HG03342 (cell line): Measurements from ENCODE around the gene AMDHD1.

Source experiments
- ATAC-seq: cut with Tn5 transposase; IDR thresholded peaks from one replicate; pipeline ENCODE4 v1.9.1; 2021; ENCODE audit warnings: mild to moderate bottlenecking, moderate library complexity; ENCODE audit not compliant: unreplicated experiment

Gene AMDHD1, protein sequence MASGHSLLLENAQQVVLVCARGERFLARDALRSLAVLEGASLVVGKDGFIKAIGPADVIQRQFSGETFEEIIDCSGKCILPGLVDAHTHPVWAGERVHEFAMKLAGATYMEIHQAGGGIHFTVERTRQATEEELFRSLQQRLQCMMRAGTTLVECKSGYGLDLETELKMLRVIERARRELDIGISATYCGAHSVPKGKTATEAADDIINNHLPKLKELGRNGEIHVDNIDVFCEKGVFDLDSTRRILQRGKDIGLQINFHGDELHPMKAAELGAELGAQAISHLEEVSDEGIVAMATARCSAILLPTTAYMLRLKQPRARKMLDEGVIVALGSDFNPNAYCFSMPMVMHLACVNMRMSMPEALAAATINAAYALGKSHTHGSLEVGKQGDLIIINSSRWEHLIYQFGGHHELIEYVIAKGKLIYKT

GRCh38 chr12:95943330-95943842 is at the start of gene AMDHD1:
AMDHD1 (plus strand) TSS chr12:95943331; CDS start chr12:95943399, 68 bp downstream.
- peak; percentile 54 for ATAC-seq

- no peak for ATAC-seq
Measured at GRCh38 chr12:95896846-95897245, 46.3 kb upstream of the AMDHD1 start.

- no peak for ATAC-seq
Measured at GRCh38 chr12:95898081-95898480, 45.0 kb upstream of the AMDHD1 start.

GRCh38 chr12:95908573-95908972 is 34.6 kb upstream of the AMDHD1 start:
- no peak for ATAC-seq

- no peak for ATAC-seq
Measured at GRCh38 chr12:95909871-95910270, 33.3 kb upstream of the AMDHD1 start.

DNA sequence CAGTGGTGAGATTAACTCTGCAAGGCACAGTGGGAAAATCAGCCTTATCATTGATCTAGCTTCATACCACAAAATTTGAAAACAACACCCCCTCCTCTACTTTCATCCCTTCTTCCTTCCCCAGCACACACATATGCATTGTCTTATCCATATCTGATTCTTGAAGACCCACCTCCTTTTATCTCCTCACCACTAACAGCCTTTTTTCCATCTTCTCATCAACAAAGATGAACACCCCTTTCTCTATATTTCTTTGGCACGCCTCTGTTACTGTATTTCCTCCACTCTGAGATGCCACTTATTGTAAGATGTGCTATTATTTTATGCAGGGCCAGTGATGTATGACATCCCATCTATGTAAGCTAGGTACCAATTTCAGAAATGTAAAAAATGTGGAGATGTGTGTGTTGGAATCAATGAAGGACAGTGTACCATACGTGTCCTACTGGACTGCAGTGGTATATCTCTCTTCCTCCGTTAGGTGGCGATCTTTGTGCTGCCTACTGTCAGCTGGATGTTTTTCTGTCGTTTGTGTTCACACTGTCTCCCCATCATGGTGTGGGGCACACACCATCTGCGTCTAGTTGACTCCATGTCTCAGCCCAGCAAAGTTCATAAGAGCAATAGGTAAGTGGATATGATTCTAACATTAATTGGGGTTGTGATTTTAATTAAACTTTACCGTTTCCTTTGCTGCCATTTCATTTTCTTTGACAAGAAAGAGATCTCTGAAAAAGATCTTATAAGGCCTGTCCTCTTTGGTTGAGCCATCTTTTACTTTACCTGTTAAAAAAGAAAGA is 24.7 kb upstream of the AMDHD1 start:
- ATAC-seq, result peak; percentile 90

DNA sequence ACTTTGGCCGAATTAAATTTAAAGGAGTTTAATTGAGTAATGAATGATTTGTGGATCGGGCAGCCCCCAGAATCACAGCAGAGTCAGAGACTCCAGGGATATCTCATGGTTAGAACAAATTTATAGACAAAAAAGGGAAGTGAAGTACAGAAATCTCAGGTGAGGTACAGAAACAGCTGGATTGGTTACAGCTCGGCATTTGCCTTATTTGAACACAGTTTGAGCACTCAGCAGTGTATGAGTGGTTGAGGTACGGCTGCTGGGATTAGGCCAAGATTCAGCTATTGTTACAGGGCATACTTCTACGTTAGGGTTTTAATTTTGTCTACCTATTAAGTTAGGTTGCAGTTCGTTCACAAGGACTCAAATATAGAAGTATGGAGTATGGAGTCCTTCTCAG is 24.0 kb upstream of the AMDHD1 start:
- no peak for ATAC-seq

- no peak for ATAC-seq
Measured at GRCh38 chr12:95922231-95922630, 20.9 kb upstream of the AMDHD1 start.

- ATAC-seq, result no peak
Measured at GRCh38 chr12:95940514-95940913, 2.6 kb upstream of the AMDHD1 start.

GRCh38 chr12:95942101-95942523 is 1.0 kb upstream of the AMDHD1 start:
- no peak for ATAC-seq

GRCh38 chr12:95942524-95943329 is 404 bp upstream of the AMDHD1 start, which contains the start of gene CCDC38:
CCDC38 (minus strand) TSS chr12:95942614; CDS start chr12:95936509, 6,105 bp downstream.
- peak; percentile 98 for ATAC-seq

DNA sequence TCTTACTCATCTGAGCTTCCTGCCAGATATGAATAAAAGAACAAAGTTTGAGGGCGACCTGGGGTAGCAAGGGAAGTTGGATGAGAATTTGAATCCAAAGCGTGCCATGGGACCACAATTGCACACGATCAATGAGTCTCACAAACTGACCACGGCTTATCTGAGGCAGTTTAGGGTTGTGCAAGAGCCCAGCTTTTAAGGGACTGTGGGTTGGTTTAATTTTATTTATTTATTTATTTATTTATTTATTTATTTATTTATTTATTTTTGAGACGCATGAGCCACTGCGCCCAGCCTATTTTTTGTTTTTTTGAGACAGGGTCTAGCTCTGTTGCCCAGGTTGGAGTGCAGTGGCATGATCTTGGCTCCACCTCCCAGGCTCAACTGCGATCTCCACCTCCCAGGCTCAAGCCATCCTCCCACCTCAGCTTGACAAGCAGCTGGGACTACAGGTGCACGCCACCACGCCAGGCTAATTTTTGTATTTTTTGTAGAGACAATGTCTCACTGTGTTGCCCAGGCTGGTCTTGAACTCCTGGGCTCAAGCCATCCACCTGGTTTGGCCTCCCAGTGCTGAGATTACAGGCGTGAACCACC is 1.1 kb downstream of the AMDHD1 start:
- no peak for ATAC-seq

DNA sequence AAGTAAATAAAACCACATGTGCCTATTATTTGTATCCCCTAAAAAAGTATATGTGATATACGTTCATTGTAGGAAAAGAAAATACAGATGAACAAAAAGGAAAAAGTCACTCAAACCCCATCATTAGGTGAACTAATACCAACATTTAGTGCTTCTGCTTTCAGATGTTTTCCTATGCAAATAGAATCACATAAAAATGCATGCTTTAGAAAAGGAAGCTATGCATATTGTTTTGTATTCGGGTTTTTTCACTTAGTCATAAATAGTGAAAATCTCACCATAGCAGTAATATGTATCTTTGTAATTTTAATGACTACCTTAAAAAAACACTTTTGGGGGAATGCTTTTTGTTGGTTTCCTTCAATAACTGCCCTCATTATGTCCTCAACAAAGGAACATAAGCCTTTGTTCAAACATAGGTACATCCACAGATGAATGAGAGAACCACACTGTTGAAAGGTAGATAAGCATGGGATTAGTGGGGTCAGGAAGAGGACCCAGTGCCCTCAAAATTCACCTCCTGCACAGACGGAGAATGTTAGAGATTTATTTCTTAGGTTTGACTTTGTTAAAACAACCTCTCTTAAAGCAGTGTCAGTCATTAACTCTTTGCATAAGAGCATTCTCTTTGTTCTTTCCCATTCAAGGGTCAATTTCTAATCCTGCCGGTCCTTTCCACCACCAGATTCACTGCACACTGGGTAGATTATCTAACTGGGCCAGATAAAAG is 6.5 kb downstream of the AMDHD1 start:
- no peak for ATAC-seq

DNA sequence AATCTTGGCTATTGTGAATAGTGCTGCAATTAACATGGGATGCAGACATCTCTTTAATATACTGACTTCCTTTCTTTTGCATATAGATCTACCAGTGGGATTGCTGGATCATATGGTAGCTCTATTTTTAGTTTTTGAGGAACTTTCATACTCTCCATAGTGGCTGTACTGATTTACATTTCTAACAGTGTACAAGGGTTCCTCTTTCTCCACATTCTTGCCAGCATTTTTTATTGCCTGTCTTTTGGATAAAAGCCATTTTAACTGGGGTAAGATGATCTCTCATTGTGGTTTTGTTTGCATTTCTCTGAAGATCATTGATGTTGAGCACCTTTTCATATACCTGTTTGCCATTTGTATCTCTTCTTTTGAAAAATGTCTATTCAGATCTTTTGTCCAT is 8.4 kb downstream of the AMDHD1 start:
- ATAC-seq, result no peak

DNA sequence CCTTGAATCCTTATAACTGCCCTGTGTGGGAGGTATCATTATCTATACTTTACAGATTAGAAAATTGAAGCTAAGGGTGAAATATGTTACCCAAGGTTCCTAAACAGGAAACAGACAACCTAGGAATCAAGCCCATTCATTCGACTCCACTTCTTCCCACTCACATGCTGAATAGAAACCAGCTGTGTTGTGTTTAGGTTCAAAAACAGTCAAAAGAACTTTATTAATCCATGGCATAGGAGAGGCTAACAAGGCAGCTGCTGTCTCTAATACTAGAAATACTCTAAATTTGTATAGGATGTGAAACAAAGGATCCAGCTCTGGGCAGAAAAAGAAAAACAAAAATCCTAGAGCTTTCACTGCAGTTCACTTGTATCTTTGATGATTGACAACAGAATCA is 9.9 kb downstream of the AMDHD1 start:
- ATAC-seq, result no peak

DNA sequence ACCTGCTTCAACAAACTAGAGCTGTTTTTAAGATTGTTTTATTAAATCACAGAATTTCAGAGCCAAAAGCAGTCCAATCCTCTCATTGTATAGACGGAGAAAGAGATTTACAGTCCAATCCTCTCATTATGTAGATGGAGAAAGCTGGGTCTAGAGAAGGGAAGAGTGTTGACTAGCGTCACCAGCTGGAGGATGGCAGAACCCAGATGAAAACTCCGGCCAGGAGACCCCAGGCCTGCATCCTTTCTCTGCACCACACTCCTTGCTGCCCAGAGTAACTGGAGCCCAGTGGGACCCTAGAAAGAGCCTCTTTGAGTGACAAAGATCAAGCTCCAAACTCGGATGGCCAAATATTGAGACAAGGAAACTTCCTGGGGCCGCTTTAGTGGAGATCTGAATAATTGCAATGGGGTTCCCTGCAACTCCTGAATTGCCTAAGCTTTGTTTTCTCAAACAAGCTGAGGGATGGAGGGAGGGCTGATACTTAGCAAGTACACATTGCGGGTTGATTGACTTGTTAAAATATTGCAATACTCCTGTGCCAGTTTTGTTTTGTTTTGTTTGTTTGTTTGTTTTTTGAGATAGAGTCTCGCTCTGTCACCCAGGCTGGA is 12.5 kb downstream of the AMDHD1 start:
- ATAC-seq, result no peak

- ATAC-seq, result no peak
Measured at GRCh38 chr12:95956557-95957145, 13.5 kb downstream of the AMDHD1 start.

- ATAC-seq, result no peak
Measured at GRCh38 chr12:95959107-95959506, 16.0 kb downstream of the AMDHD1 start.

GRCh38 chr12:95960241-95960640 is 17.1 kb downstream of the AMDHD1 start:
- no peak for ATAC-seq
